Hepatocyte (in vitro differentiated cells): ENCODE data around the gene DISC1.

Experiments used
- CTCF ChIP-seq: fragments of 200-600 bp; sonication (generic); IDR thresholded peaks from 2 replicates; pipeline ENCODE4 v1.5.1; 2016; ENCODE audit warnings: antibody characterized with exemption, mild to moderate bottlenecking; ENCODE audit not compliant: poor library complexity
- EZH2 ChIP-seq: fragments of 200-600 bp; sonication (generic); IDR thresholded peaks from 2 replicates; pipeline ENCODE4 v1.6.1; 2016; ENCODE audit warnings: antibody characterized with exemption, mild to moderate bottlenecking, borderline replicate concordance

- no peak for TF ChIP-seq CTCF
- no peak for TF ChIP-seq EZH2
Observed at GRCh38 chr1:232040260-232040659, 413.7 kb downstream of the DISC1 start.
